DMS53 treated with DMSO at 0.1 percent for 48 hours (cell line): ENCODE data around the gene CCDC93.
A peak's percentile ranks its signal among the peaks of the same experiment; 100 is the strongest.

Source experiments
- DNase-seq: peaks from one replicate; lab custom pipeline; 2025; ENCODE audit not compliant: unreplicated experiment; lab: John Stamatoyannopoulos, UW

Gene CCDC93

GRCh38 chr2:118013724-118014491, at the start of gene CCDC93:
TSS of gene CCDC93 (minus strand) at chr2:118014070. CDS start at chr2:118013995, 75 bp downstream.
- DNase-seq, result peak; percentile 75

GRCh38 chr2:118062669-118063068, 48.8 kb upstream of the CCDC93 start:
- DNase-seq, result no peak

- DNase-seq, result no peak
Observed at GRCh38 chr2:118062048-118062447, 48.2 kb upstream of the CCDC93 start.

GRCh38 chr2:118061135-118061955, 47.5 kb upstream of the CCDC93 start:
- DNase-seq, result no peak

- no peak for DNase-seq
Observed at GRCh38 chr2:118059919-118060478, 46.1 kb upstream of the CCDC93 start.

GRCh38 chr2:118058951-118059350, 45.1 kb upstream of the CCDC93 start:
- no peak for DNase-seq

- no peak for DNase-seq
Observed at GRCh38 chr2:118056801-118057200, 42.9 kb upstream of the CCDC93 start.

- no peak for DNase-seq
Observed at GRCh38 chr2:118056165-118056534, 42.3 kb upstream of the CCDC93 start.

DNA sequence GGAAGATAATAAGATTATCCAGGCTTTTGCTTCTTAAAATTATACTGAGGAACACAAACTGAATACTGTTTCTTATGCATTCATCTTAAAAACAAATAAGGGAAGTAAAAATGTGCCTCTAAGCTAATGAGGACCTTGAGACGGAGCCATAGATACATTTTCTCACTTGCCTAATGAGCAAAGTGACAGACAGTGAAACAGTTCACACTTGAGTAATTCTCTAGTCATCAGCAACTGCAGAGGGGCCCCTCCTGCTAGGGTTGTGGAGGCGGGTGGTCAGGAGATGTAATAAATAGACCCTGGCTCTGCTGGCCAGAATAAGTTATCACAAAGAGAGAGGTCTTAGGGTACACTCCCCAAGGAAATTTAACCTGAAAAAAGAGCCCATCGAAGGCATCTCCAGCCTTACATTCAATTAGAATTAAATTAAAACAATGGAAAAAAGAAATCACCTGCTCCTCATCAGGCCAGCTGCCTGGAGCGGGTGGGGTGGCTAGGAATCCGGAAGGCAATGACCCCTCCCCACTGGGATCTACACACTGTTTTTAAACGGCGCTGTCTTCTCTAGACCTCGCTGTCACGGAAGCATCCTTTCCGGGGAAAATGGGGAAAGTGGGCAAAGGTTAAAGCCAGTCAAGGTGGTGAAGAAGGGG, 41.8 kb upstream of the CCDC93 start:
- no peak for DNase-seq

GRCh38 chr2:118054213-118055008, 40.5 kb upstream of the CCDC93 start:
- no peak for DNase-seq

- no peak for DNase-seq
Observed at GRCh38 chr2:118053681-118054080, 39.8 kb upstream of the CCDC93 start.

DNA sequence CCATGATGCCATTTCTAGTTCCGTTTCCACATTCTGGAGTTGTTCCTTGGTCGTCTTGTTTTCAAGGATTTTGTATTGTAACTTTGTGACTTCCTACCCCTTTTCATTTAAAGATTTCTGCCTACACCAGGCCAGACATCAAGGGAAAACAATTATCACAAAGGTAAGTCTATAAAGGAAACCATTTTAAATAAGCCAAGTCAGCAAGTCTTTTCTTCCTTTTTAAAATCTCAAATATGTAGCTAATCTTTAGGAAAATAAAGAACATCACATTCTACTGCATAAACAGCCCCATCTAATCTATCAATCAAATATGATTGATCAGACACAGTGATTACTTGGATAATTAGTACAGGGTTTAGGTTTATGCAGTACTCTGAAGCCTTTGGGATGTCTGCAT, 38.6 kb upstream of the CCDC93 start:
- no peak for DNase-seq

DNA sequence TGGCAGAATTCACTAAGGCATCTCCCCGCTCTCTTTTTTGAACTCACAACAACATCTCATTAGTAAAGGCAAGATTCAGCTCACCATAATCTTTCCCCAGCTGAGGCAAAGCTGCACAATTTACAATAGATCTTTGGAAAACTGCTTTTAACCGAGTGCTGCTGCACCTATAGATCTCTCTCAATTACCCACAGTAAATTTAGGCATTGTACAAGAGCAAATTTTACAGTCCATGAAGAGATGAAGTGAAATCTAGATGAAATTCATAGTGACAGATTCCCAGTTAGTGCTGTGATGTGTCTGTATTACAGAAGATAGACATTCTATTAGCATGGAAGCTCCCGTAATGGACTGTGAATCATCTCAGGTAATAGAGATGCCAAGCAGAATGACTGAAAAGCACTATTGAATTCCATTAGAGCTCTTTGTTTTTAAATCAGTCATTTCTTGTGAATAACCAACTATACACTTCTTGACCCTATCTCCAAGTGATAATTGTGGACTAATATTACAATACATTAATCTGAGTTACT, 38.0 kb upstream of the CCDC93 start:
- no peak for DNase-seq

- DNase-seq, result no peak
Observed at GRCh38 chr2:118050974-118051373, 37.1 kb upstream of the CCDC93 start.

DNA sequence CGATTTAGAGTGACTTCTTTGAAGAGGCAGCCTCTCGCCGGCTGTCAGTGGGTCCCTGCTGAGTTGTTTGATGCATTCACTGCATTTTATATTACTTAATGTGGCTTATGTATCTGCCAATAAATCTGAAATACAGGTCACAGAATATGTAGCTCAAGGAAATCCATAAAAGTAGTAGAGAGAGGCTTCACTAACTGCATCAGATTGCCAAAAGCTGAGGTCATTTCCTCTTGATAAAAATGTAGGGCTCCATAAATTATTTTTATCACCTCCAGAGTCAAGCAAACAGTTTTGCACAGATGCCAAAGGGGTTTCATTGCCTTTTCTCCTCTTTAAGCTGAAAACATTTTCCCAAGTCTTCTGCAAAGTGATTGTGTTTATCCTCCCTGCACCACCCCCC, 36.5 kb upstream of the CCDC93 start:
- DNase-seq, result no peak

DNA sequence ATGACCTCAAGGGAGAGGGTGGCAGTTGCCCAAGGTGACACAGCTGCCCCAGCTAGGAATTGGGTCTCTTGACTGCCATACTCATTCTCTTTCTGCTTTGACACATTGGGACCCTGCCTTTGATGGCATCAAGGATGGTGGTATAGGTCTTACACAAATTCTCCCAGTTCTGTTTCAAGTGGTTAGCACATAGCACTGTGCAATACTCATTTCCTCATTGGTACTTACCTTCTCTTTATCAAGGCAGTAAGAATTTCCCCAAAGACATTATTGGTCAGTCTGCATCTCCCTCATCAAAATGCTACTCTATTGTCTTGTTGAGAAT, 35.9 kb upstream of the CCDC93 start:
- DNase-seq, result no peak

DNA sequence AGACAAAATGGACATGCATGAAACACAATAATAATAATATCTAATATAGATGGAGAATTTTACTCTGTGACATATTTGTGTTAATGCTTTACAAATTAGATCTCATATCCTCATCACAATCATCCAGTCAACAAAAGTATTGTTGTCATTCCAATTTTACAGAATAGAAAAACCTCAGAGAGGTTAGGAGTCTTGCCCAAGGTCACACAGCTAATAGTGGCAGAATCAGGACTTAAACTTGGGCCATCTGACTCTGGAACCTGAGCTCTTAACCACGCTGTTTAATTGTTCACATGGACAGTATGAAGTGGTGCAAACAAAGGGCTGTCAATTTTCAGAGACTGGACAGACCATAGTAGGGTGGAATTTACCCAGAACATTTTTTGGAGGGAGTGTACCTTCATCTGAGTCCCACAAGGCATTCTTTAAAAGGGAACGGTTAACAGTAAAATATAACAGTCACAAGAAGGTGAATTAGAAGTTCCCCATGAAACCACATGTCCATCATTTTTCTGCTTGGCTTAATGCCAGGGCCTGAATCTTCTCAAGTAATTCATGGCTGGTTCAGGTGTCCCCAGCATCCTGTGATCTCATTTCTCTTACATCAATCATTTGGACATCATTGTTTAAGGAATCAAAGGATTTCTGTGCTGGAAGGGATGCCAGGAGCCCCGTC, 35.4 kb upstream of the CCDC93 start:
- no peak for DNase-seq

- DNase-seq, result no peak
Observed at GRCh38 chr2:118048401-118048800, 34.5 kb upstream of the CCDC93 start.

DNA sequence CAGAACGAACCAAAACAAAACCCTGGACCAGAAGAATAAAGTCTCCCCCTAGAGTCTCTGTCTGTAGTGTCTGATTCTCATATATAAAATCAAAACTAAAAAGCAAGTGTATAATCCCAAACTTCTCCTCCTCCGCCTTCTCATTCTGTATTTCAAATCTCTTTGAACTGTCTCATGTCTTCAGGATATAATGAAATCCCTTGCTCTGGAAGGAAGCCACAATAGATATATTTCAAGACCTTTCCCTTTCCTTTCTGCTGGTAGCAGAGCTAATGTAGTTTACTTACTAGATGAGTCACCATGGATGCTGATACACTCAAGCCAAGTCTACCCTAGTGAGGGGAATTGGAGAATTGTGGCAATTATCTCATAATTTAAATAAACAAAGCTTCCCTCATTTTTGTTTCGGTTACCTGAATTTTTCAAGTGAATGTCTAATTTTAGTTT, 33.5 kb upstream of the CCDC93 start:
- DNase-seq, result peak; percentile 64

GRCh38 chr2:118046634-118047210, 32.9 kb upstream of the CCDC93 start:
- DNase-seq, result peak; percentile 64
